Panc1 (cell line): ENCODE measurements around the gene RALGPS2. TPM values are rescaled to one million over a fixed set of nuclear protein-coding genes. Genes with fewer than 3 reads are reported as not detected.

Source experiments
- ATAC-seq: fragments of 200-7000 bp; cut with Tn5 transposase; 2 replicates; pipeline ENCODE4 v1.9.1; 2020; ENCODE audit warnings: mild to moderate bottlenecking, moderate library complexity
- BruUV-seq: library from RNA; stranded (reverse); fragments of 400-500 nt; replicated peaks from 2 replicates; lab custom pipeline; 2021; lab: Mats Ljungman, UMichigan
- CTCF ChIA-PET: fragments of 300-600 bp; sonication (Branson Sonifier 250); formaldehyde crosslinking; loops from one replicate; lab custom pipeline; 2022; ENCODE audit warnings: antibody characterized with exemption; lab: Charles Lee
- POLR2A ChIA-PET: fragments of 300-600 bp; sonication (Branson Sonifier 250); formaldehyde crosslinking; loops from one replicate; lab custom pipeline; 2022; ENCODE audit warnings: antibody characterized with exemption; lab: Charles Lee
- DNase-seq: peaks from one replicate; pipeline ENCODE4 v3.0.0-alpha.2; 2010; ENCODE audit warnings: low read depth, low spot score
- H3K27ac ChIP-seq: 2 replicates; pipeline ENCODE4 v1.5.1; 2011; ENCODE audit warnings: mild to moderate bottlenecking, low read length, inconsistent platforms
- H3K27me3 ChIP-seq: fragments of 200-500 bp; sonication (Bioruptor generic); 2 replicates; pipeline ENCODE4 v1.6.0; 2014; ENCODE audit warnings: low read length, inconsistent platforms; ENCODE audit not compliant: control insufficient read depth, insufficient read depth
- H3K36me3 ChIP-seq: fragments of 200-500 bp; sonication (Bioruptor generic); 2 replicates; pipeline ENCODE4 v1.5.1; 2014; ENCODE audit warnings: inconsistent platforms, mild to moderate bottlenecking, low read length, moderate library complexity; ENCODE audit not compliant: control insufficient read depth, insufficient read depth
- H3K4me1 ChIP-seq: 2 replicates; pipeline ENCODE4 v1.5.1; 2011; ENCODE audit warnings: inconsistent platforms, mild to moderate bottlenecking, low read length, moderate library complexity; ENCODE audit not compliant: control insufficient read depth, insufficient read depth
- H3K4me3 ChIP-seq, 2 experiments: 2 replicates each; pipeline ENCODE4 v1.5.1; 2011 to 2012; ENCODE audit warnings: low read depth in 2 of 2, low read length in 2 of 2, mild to moderate bottlenecking in 2 of 2, inconsistent platforms in 1 of 2, moderate library complexity in 1 of 2
- H3K9me3 ChIP-seq: fragments of 200-500 bp; sonication (Bioruptor generic); 2 replicates; pipeline ENCODE4 v1.5.1; 2014; ENCODE audit warnings: low read depth, mild to moderate bottlenecking, inconsistent platforms, low read length, moderate library complexity; ENCODE audit not compliant: control insufficient read depth, insufficient read depth
- CTCF ChIP-seq: fragments of 450-650 bp; IDR thresholded peaks from 2 replicates; pipeline ENCODE4 v1.5.1; 2017; ENCODE audit warnings: mild to moderate bottlenecking
- POLR2AphosphoS5 ChIP-seq: IDR thresholded peaks from 2 replicates; pipeline ENCODE4 v1.6.1; 2012; ENCODE audit warnings: mild to moderate bottlenecking, low read depth, low read length, moderate library complexity
- REST ChIP-seq, 2 experiments: IDR thresholded peaks; 2 replicates each; pipeline ENCODE4 v1.6.1; 2011 to 2012; ENCODE audit warnings: low read depth in 2 of 2, control low read depth in 1 of 2, low read length in 1 of 2, mild to moderate bottlenecking in 1 of 2, moderate library complexity in 1 of 2; ENCODE audit not compliant: insufficient read depth in 1 of 2
- SIN3A ChIP-seq: IDR thresholded peaks from 2 replicates; pipeline ENCODE4 v1.6.1; 2012; ENCODE audit warnings: low read depth, mild to moderate bottlenecking, low read length, moderate library complexity, borderline replicate concordance; ENCODE audit not compliant: insufficient read depth
- TCF7L2 ChIP-seq: IDR thresholded peaks from 2 replicates; pipeline ENCODE4 v1.6.1; 2011; ENCODE audit warnings: mild to moderate bottlenecking, low read depth, low read length, inconsistent platforms
- in situ Hi-C: cut with HindIII; loops from 2 replicates; pipeline ENCODE4 v1.10.0; 2016; ENCODE audit warnings: low sequenced_read_pairs, low pct_unique_long_range_greater_than_20kb
- intact Hi-C: fragments of 100-400 bp; cut with micrococcal nuclease; formaldehyde crosslinking; loops from one replicate; pipeline ENCODE4 v1.10.0; 2022; ENCODE audit not compliant: unreplicated experiment
- total RNA-seq: library from RNA; stranded (reverse); gene quantifications from one replicate; pipeline ENCODE4 v1.2.1, GENCODE V29; 2021; ENCODE audit not compliant: unreplicated experiment

RALGPS2 gene
- total RNA-seq, 1 experiment from 2014 or later = 5.4 TPM

GRCh38 chr1:178714453-178714852, 10.6 kb upstream of the RALGPS2 start:
- no TSS peak for BruUV-seq
- no peak overlapping the region for H3K27ac ChIP-seq
- H3K36me3 ChIP-seq = no peaks in the 10 kb centered on the region
- in situ Hi-C loops = no loop called here
- no peak overlapping the region for H3K4me3 ChIP-seq
- POLR2A ChIA-PET = interaction anchor here (0.7 kb wide), 1 partner anchor 170 kb away, joined by 9 read pairs; no protein-coding TSS in a partner anchor
- no peak for ATAC-seq
- CTCF ChIA-PET = no interaction called here
- intact Hi-C loops = no loop called here
- H3K4me1 ChIP-seq = no peaks in the 10 kb centered on the region
- no peaks in the 10 kb centered on the region for H3K9me3 ChIP-seq
- DNase-seq = no peak
- H3K27me3 ChIP-seq = peaks cover 15% of the 10 kb centered on the region
- no peak for TF ChIP-seq POLR2AphosphoS5
- no peak for TF ChIP-seq REST (IDR thresholded peaks at IDR 0.05; ENCODE audit: insufficient read depth in 1 of 2, low read depth in 2 of 2, low read length in 1 of 2)
- no peak for TF ChIP-seq TCF7L2
- TF ChIP-seq SIN3A = no peak
- TF ChIP-seq CTCF = no peak

GRCh38 chr1:178716111-178716510, 8.9 kb upstream of the RALGPS2 start:
- no peak for ATAC-seq
- H3K27ac ChIP-seq = no peak overlapping the region
- no TSS peak for BruUV-seq

GRCh38 chr1:178718520-178718919, 6.5 kb upstream of the RALGPS2 start:
- Histone ChIP-seq H3K27me3 (peaks cover 18% of the 10 kb centered on the region), H3K36me3 (no peaks in the 10 kb centered on the region), H3K9me3 (no peaks in the 10 kb centered on the region), H3K4me3 (no peak overlapping the region), H3K27ac (no peak overlapping the region), H3K4me1 (no peaks in the 10 kb centered on the region)
- no peak for ATAC-seq
- TF ChIP-seq CTCF = no peak
- no peak for TF ChIP-seq POLR2AphosphoS5
- no peak for TF ChIP-seq TCF7L2
- no peak for TF ChIP-seq REST (IDR thresholded peaks at IDR 0.05; ENCODE audit: insufficient read depth in 1 of 2, low read depth in 2 of 2, low read length in 1 of 2)
- no peak for TF ChIP-seq SIN3A
- ChIA-PET CTCF (no interaction called here), POLR2A (no interaction called here)
- intact Hi-C loops = no loop called here
- BruUV-seq = no TSS peak
- no peak for DNase-seq
- in situ Hi-C loops = no loop called here

More at GRCh38 chr1:178716111-178716510, 8.9 kb upstream of the RALGPS2 start:
- no peak for TF ChIP-seq POLR2AphosphoS5
- H3K9me3 ChIP-seq = no peaks in the 10 kb centered on the region
- ChIA-PET POLR2A (no interaction called here), CTCF (no interaction called here)
- DNase-seq = no peak
- intact Hi-C loops = no loop called here
- no peaks in the 10 kb centered on the region for H3K36me3 ChIP-seq
- no peaks in the 10 kb centered on the region for H3K4me1 ChIP-seq
- H3K27me3 ChIP-seq = peaks cover 18% of the 10 kb centered on the region
- H3K4me3 ChIP-seq = no peak overlapping the region
- in situ Hi-C loops = no loop called here
